NCI-H748 (cell line): ENCODE results near the gene PKP1.

Experiments
- DNase-seq: peaks from one replicate; lab custom pipeline; 2025; ENCODE audit not compliant: unreplicated experiment; lab: John Stamatoyannopoulos, UW

Gene PKP1

DNA sequence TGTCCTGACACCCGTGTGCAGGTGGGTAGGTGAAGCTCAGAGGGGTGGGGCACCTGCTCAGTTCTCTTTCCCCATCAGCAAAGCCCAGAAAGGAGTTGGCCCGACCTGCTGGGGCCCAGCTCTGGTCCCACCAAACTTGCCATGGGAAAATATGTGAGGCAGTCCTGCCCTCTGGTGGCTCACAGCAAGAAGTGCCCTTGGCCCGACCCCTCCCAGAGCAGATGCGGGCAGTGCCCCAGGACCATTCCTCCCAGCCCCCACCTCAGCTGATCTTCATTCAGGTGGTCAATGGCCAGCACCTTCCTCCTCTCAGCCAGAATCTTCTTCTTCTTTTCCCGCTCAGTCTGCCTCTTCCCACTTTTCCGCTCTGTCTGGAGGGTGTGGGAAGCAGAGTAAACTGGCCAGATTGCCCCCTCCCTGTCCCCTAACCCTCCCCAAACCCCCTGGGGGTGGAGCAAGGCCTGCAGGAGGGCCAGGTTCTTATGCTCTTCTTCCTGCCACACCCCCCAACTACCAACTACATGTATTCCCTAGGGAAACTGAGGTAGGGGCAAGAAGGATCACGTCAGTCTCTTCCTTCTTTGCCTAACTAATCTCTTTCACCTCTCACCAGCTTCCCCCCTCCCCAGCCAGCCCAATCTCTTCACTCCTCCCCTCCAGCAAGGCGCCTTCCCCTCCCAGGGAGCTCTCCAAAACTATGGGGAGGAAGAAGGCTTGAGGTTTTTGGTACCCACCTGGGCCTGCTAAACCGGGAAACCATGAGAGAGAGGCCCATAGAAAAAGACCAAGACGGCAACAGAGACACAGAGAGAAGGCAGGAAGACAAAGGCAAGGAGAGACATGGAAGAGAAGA lies 78.6 kb downstream of the PKP1 start:
- peak; percentile 39 for DNase-seq

DNA sequence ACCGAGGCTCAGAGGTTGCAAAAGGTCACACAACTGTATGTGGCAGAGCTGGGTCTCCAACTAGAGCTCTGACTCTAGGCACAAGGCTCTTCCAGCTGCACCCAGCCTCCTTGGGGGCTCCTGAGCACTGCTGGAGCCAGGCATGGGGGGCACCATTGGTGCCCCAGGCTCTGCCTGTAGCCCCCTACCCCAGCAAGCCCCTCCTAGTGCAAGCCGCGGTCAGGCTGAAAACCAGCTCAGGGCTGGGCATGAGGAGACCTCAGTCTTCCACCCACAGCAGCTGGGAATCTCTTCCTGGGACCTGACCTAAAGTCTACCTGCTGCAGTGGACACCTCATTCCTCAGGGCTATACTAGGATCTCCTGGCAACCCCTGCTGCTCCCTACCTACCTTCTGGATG lies 79.6 kb downstream of the PKP1 start:
- no peak for DNase-seq

DNA sequence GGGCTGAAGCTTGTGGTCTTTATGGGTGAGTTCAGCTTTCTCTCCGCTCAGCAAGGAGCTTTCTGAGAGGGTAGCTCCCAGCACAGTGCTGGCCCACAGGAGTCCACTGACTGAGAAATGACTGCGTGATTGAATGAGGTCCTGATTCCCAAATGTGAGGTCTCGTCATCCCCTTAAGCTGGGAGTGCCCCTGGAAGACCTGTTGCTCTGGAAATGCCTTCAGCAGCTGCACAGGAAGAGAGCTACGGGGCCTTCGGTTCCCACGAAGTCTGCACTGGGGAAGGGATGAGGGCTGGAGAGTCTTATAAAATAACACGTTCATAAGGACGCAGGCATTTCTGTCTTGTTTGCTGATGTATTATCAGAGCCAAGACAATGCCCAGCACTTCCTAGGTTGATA lies 80.2 kb downstream of the PKP1 start:
- no peak for DNase-seq

DNA sequence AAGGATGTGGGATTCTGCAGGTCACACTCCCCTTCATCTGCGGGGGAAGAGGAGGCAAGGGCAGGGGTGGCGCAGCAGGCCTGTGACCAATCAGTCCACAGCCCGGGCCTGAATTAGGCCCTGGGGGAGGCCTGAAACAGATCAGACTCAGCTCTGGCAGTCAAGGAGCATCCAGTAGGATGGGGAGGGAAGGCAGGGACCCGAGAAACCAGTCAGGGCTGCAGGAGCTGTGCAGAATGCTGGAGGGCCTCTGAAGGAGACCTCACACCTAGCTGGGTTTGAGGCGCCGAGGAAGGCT lies 81.5 kb downstream of the PKP1 start:
- no peak for DNase-seq

DNA sequence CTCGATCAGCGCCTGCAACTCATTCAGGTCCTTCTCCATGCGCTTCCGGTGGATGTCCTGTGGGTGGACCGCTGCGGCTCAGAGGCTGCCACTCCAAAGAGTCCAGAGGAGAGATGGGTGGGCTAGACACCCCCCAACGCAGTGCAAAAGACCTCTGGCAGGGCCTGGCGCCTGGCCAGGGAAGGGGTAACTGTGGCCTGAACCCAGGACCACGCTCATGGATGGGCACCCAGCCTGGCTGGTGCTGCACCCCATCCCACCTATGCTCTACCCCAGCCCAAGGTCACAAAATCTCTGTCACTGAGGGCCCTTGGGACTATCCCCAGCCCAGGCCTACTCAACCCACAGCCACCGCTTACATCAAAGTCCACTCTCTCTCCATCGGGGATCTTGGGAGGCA lies 81.9 kb downstream of the PKP1 start:
- no peak for DNase-seq

DNA sequence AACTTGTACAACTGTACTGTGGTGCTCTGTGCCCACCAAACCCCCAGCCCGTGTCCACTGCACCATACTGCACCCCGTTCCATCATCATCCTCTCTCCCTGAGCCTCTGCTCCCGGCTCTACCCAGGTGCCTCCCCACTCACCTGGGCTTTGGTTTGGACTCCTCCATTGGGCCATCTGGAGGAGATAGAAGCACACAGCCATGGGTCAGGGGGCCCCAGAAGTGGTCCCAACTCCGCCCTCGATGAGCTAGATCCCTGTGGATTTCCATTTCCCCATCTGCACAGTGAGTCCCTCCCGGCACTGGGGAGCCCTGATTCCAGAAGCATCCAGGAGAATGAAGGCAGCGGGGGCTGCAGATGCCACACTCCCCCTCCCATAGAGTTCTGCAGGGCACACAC lies 83.4 kb downstream of the PKP1 start:
- DNase-seq: no peak

DNA sequence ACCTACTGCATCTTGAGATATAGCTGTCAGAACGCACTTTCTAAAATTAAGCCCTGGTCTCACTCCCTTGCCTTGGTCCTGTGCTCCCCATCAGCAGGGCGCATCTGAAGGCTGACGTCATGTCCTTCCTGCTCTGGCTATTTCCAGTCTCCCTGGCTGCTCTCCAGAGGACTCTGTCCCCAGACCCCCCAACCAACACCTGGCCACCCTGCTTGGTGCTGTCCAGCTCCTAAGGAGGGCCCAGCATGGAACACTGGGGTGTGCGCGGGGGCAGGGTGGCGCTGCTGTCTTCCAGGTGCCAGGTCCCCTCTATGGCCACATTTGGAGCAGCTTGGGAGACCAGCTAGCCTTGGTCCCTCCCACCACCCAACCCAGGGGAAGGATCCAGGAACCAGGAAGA lies 85.9 kb downstream of the PKP1 start:
- no peak for DNase-seq

DNA sequence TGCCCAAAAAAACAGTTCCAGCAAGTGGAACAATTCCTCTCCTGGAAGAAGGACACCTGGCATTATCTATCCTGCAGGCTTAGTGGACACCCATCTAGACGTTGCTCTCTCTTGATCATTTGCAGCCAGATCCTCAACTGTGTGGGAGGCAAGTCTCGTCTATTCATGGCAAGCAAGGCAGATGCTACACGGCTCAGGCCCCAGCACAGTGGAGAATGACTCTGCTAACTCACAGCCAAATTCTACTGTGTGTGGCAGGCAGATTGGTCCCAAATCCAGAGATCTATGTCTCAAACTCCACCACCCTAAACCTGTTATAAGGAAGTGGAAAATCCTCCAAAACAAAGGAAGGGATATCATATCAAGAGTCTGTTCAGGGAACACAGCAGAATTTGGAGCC lies 87.2 kb downstream of the PKP1 start:
- no peak for DNase-seq

DNA sequence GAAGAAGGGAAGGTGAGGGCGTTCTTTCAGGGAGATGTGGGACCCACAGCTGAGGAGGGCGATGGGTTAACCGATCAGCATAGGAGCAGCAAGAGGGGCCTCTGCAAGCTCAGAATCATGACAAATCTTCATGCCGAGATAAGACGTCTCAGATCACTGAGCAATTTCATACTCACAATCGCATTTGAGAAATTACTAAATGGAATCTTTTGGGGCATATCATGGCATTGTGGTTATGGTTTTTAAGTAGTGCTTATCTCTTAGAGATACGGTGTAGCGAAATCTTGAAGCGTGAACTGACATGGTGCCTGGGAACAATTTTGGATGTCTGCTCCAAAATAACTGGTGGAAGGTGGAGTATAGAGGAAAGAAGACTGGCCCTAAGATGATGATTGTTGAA lies 88.0 kb downstream of the PKP1 start:
- no peak for DNase-seq

DNA sequence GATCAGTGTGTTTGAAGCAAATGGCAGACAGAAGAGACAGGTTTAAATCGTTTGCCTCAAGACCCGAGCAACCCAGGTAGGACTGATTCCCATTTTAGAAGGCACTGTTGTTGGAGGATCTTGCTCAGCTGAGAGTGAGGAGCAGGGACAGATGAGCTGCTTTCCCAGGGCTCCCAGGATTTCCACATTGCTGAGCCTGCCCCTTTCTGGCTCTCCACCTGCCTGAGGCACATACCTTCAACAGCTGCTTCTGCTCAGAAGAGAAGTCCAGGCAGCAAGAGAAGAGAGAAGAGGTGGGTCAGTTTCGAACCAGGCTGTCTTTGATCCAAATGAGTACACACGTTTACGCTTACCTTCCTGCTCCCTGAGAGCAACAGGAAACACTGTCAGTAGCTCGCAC lies 88.5 kb downstream of the PKP1 start:
- DNase-seq: no peak

DNA sequence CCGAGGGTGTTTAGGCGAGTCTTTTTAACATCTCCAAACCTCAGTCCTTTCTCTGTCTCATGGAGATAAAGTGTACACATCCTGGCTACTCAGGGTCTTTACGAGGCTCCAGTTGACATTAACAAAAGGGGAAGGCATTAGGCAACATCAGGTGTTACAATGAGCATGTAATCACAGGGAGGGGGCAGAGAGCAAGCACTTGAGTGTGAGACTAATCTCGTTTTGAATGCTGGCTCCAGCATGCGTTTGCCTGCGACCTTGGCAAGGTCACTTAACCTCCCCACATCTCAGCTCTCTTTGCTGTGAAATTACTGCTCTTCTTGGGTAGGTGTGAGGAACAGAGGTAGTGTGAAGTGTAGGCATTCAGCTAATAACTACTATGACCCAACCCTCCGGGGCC lies 91.1 kb downstream of the PKP1 start:
- DNase-seq: peak; percentile 82

DNA sequence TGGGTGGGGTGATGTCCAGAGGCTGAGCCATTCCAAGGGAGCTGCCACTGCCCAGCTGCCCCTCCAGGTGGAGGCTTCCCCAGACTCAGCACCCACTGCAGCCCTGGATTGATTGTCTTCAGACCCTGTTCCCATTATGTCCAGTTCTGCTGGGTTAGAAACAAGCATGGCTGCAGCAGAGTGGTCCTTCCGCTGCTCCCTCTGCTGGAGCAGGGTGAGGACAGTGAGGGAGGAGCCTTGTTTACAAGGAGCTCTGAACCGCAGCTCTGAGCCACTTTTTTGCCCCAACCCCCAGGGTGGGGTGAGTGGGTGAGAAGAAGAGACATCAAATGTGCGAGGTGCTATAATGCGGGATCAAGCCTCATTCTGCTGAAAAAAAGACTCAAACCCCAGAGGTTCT lies 91.9 kb downstream of the PKP1 start:
- DNase-seq: peak; percentile 11

DNA sequence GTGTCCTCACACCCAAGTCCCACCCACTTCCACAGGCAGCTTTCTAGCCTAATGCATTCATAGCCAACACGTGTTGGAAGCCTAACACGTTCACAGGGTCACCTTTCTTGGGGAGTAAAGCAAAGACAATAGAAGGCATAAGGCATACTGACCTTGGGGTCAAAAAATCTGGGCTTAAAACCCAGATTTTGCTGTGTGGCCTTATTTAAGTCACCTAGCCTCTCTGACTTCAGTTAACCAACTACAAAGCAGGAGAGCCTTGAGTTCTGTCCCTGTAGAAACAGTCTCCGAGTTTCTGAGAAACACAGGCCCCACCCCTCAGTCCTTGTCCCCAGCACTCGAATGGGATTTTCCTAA lies 92.8 kb downstream of the PKP1 start:
- DNase-seq: no peak

DNA sequence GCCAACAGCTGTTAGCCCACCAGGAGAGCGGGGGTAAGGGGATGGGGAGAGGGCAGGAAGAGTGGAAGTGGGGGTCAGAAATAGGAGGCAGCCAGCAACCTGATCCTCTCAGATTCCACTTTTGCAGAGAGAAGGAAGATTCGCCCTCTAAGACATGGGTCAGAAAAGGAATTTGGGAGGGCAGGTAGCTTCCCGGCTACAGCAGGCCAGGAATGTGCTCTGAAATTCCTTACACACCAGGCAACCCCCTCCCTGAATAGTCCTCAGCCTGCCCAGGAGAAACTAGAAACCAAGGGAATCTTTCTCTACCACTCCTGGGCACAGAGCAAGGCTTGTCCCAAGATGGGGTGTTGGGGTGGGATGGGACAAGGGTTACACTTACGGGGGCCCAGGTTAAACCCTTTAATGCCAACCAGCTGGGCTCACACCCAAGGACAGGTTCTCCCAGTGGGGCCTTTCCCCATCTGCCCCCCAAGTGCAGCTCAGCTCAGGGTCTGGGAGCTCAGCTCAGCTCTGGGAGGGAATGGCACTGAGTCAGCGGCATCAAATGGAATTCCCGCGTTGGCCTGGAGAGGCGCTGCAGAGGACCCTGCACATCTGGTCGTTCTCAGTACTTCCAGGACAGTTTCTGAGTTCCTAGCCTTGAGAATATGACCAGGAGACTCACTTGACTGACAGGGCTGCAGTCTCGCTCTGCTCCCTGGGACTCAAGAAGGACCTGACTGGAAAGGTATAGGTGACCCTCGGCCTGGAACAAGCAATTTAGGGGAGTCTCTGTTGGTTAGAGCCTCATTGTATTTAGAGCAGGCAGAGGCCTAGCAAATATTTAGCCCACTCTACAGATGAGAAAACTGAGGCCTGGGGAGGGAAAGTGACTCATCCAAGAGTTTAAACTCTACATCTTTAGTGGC lies 93.4 kb downstream of the PKP1 start:
- DNase-seq: no peak

DNA sequence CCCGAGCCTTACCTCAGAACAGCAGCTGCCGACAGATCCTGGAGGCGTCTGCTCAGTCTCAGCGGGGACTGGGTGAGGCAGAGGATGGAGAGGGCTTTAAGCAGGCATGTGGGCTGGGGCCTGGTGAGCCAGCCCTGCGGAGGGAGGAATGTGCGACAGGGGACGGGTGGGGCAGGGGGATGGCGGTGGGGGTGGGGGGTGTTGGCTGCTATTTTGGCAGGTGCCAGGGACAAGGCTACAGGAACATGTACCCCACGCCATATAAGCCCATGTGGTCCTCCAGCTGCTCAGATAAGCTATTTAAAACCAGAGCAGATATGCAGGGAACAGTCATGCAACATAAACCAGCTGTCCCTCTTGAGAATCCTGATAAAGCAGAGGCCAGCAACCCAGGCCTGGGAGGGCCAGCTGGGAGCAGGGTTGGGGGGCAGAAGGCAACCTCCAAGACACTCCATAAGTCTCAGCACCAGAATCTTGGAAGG lies 94.3 kb downstream of the PKP1 start, which contains the start of gene TNNT2:
TNNT2 (minus strand) TSS at position 70 of the 482 bp plus-strand sequence. CDS start 4,426 bp downstream, outside the sequence.
- DNase-seq: no peak

DNA sequence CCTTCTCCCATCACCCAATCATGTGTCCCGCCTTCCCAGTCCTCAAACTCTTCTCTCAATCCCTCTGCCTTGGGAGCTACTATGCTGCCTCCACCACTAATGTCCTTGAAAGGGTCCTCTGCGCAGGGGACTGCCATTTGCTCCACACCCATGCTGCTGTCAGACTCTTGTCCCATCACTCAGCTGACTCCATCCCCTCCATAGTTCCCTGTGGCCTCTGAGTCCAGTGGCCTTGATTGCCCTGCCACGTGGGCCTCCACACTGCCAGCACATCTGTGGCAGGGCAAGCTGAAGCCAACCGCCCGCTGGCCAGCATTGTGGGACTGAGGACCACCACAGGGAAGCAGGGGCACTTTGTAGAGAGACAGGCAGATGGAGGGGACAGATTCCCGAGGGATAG lies 95.5 kb downstream of the PKP1 start:
- DNase-seq: no peak

DNA sequence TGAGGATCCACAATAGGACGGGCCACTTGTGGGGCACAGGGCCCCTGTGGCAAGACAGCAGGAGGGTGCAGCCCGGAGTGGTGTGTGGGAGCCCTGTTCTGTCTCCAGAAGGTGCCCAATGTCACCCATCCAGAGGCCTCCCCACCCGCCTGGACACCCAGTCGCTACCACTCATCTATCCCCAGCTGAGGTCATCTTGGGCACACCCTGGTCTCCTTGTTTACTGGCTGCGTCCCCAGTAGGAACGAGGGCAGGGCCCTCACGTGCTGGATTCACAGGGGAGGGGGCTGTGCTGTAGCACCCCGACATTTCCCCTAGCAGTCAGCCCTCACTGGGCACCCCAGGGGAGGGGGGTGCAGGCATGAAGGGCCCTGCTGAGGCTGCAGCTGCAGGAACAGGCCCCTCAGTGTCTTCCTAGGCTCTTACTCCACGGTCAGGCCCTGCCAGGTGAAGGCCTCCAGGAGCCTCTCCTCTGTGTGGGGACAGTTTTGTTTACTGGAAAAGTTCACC lies 96.5 kb downstream of the PKP1 start:
- DNase-seq: no peak

DNA sequence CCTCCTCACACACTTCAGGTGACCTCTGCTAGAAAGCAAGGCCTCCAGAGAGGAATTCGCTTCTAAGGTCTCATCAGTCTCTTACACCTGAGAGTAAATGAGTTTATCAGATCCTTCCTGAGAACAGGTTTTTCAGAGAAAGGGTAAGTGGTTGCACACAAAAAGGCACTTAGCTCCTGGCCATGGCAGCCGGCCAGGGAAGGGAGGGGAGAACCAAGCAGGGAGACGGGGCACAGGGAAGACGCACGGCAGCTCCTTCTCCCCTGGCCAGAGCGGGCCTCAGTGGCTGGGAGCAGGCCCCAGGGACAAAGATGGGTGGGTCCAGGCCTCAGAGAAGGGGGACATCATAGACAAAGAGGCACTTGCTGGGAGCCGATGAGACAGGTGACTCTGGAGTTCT lies 97.8 kb downstream of the PKP1 start:
- DNase-seq: peak; percentile 3
